HCT116 (cell line): ENCODE results near the gene ADGRA3.

Experiments used
- ELF1 ChIP-seq: IDR thresholded peaks from 2 replicates; pipeline ENCODE4 v1.6.1; 2012; ENCODE audit warnings: low read depth, borderline replicate concordance
- SRF ChIP-seq: IDR thresholded peaks from 2 replicates; pipeline ENCODE4 v1.6.1; 2012; ENCODE audit warnings: low read depth
- TF ChIP-seq, protein P1 (sequence below), 3 experiments: fragments of 200-600 bp in 1 of 3; sonication (generic) in 1 of 3; IDR thresholded peaks in 2 of 3; conservative IDR thresholded peaks in 1 of 3; 2 replicates each; pipeline ENCODE4 v1.5.1; 2012 to 2017; ENCODE audit warnings: low read depth in 2 of 3, low read length in 2 of 3, antibody characterized with exemption in 1 of 3, borderline replicate concordance in 1 of 3, control low read depth in 1 of 3, mild to moderate bottlenecking in 1 of 3, mixed read lengths in 1 of 3, mixed run types in 1 of 3, moderate library complexity in 1 of 3; ENCODE audit not compliant: insufficient read depth in 1 of 3

DNA sequence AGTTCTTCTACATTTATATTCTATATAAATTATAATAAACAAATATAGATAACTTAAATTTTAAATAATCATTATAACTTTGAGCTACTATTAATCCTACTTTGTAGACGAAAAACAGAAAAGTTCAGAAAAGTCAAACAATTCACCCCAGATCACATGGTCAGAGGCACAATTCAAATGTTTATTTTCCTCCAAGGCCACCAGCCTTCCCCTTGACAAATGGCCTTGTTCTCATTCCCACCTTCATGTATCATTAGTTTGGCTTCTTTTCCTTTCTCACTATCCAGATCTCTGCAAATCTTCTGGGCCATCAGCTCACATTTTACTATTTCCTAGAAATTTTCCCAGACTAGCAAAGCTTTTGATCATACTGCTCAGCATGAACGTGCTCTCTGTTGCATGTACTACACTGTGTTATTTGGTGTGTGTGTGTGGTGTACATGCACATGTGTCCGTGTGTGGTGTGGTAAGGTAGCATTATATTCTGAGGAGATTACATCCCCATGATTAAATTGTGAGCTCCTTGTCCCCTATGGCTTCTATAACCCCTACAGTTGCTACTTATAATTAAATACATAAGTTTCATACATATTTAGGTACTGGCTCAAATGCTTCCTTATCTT lies 61.5 kb downstream of the ADGRA3 start:
- TF ChIP-seq, protein P1, sequence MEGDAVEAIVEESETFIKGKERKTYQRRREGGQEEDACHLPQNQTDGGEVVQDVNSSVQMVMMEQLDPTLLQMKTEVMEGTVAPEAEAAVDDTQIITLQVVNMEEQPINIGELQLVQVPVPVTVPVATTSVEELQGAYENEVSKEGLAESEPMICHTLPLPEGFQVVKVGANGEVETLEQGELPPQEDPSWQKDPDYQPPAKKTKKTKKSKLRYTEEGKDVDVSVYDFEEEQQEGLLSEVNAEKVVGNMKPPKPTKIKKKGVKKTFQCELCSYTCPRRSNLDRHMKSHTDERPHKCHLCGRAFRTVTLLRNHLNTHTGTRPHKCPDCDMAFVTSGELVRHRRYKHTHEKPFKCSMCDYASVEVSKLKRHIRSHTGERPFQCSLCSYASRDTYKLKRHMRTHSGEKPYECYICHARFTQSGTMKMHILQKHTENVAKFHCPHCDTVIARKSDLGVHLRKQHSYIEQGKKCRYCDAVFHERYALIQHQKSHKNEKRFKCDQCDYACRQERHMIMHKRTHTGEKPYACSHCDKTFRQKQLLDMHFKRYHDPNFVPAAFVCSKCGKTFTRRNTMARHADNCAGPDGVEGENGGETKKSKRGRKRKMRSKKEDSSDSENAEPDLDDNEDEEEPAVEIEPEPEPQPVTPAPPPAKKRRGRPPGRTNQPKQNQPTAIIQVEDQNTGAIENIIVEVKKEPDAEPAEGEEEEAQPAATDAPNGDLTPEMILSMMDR (IDR thresholded peaks at IDR 0.05 in 2 of 3, conservative IDR thresholded peaks at IDR 0.05 in 1 of 3; ENCODE audit: borderline replicate concordance in 1 of 3, insufficient read depth in 1 of 3, low read depth in 2 of 3, low read length in 2 of 3) = no peak
- TF ChIP-seq SRF (no peak), ELF1 (no peak)
